GM12891 (cell line): ENCODE data around the gene SHC4.

ENCODE experiments used
- POLR2A ChIP-seq: IDR thresholded peaks from 2 replicates; pipeline ENCODE4 v1.6.1; 2011; ENCODE audit warnings: low read depth, low read length, control low read depth
- POLR2AphosphoS5 ChIP-seq: IDR thresholded peaks from 2 replicates; pipeline ENCODE4 v1.6.1; 2011; ENCODE audit warnings: low read depth, low read length, control low read depth

- TF ChIP-seq POLR2A (no peak), POLR2AphosphoS5 (no peak)
Observed at GRCh38 chr15:48939648-48940047, 24.1 kb downstream of the SHC4 start.
